Measurements from ENCODE around the gene WDR45B.
A peak's percentile ranks its signal among the peaks of the same experiment; 100 is the strongest.

WDR45B gene

DNA sequence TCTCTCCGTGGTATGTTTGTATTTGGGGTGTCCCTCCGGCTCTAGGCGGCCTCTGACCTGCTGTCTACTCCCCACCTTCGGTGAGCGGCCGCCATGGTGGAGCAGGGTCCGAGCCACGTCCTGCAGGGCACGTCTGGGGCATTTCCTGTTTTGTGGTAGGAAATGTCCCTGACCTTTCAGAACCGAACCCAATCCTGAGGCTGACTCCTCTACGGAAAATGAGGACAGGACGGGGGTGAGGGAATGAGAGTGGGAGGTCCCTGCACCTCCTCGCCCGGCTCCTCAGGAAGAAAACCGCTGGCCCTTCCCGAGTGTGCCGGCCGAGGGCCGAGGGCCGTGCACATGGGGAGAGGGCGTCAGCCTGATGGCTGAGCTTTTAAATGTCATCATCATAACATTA lies 45.8 kb downstream of the WDR45B start:
- Histone ChIP-seq H3K36me3 (replicated peaks) (peaks cover 33% of the 10 kb centered on the region), H3K27me3 (replicated peaks) (no peaks in the 10 kb centered on the region), H3K4me3 (ENCODE audit: low read depth, low read length) (no peak overlapping the region), H3K27ac (peak overlapping the region; percentile 70)
- TF ChIP-seq CTCF (IDR thresholded peaks at IDR 0.05; ENCODE audit: low read depth, low read length, missing control alignments) = no peak
- in situ Hi-C loops (cut with HindIII; ENCODE audit: low pct_ligation_motif_present, low sequenced_read_pairs) = no loop called here
- no peak for DNase-seq

- Histone ChIP-seq H3K27ac (no peak overlapping the region), H3K36me3 (replicated peaks) (peaks cover 40% of the 10 kb centered on the region), H3K27me3 (replicated peaks) (no peaks in the 10 kb centered on the region), H3K4me3 (ENCODE audit: low read depth, low read length) (no peak overlapping the region)
- TF ChIP-seq CTCF (IDR thresholded peaks at IDR 0.05; ENCODE audit: low read depth, low read length, missing control alignments) = no peak
- DNase-seq = no peak
- in situ Hi-C loops (cut with HindIII; ENCODE audit: low pct_ligation_motif_present, low sequenced_read_pairs) = no loop called here
Observed at GRCh38 chr17:82601447-82602000, 46.7 kb downstream of the WDR45B start.

DNA sequence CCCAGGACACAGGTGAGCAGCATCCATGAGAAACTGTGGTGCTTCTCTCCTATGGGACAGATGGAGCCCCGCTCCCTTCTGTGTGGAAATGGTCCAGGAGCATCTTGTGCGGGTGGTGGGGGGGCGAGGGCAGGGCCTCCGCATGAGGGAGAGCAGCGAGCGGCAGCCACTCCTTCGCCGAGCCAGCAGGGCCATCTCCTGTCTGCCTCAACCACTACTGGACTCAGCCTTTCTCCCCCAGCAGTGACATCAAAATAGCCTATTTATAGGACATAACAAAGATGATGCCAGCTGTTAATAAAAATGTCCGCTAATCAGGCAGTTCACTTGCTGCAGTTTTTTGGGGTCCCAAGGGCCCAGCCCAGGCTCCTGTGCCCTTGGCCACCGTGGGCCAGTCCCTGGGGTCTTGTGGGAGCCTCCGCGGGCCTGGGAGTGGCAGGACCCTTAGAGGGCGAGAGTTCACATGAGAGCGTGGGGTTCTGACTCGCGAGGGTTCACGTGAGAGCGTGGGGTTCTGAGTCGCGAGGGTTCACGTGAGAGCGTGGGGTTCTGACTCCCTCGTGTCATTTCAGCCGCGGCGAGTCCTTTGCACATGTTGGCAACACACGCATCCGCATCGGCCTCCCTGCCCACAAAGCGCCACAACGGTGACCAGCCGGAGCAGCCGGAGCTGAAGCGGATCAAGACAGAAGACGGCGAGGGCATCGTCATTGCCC lies 47.4 kb downstream of the WDR45B start:
- Histone ChIP-seq H3K4me3 (ENCODE audit: low read depth, low read length) (no peak overlapping the region), H3K27me3 (replicated peaks) (no peaks in the 10 kb centered on the region), H3K36me3 (replicated peaks) (peaks cover 39% of the 10 kb centered on the region), H3K27ac (no peak overlapping the region)
- DNase-seq = no peak
- in situ Hi-C loops (cut with HindIII; ENCODE audit: low pct_ligation_motif_present, low sequenced_read_pairs) = no loop called here
- no peak for TF ChIP-seq CTCF (IDR thresholded peaks at IDR 0.05; ENCODE audit: low read depth, low read length, missing control alignments)

DNA sequence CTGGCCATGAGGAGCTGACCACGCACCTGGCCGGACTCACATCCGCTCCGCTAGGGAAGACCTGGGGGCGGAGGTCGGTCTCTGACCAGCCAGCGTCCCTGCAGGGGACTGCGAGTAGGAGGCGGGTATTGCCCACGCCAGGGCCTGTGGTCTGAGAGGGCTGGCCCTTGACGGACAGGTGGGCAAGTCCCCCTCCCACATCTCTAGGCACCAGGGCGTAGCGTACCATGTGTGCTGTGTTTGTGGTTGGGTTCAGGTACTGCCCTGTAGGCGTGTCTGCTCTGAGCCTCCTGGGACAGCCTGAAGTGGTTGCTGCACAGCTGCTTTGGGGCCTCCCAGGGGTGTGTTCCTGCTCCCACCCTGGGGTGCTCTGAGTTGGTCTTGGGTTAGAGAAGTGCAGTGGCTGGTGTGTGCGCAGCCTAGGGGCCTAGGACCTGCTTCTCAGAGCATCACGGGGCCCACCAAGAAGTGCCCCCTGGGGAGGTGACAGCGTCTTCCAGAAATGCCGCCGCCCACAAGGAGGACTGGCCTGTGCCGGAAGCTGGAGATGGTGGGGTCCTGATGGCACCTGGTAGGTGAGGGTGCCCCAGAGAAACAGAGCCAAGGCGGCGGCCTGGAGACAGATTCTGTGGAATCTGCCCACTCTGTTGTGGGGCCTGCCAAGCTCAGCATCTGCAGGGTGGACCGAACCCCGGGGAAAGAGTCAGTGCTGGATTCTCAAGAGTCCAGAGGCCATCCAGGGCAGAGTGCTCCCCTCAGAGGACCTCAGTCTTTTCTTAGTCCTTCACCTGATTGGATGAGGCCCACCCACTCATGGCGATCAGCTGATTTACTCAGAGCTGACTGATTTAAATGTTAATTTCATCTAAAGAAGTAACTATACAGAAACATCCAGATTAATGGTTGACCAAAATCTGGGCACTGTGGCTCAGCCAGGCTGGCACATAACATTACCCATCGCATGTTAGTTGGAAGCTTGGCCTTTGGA lies 48.3 kb downstream of the WDR45B start:
- no peak for TF ChIP-seq CTCF (IDR thresholded peaks at IDR 0.05; ENCODE audit: low read depth, low read length, missing control alignments)
- no peak for DNase-seq
- Histone ChIP-seq H3K27me3 (replicated peaks) (no peaks in the 10 kb centered on the region), H3K27ac (no peak overlapping the region), H3K36me3 (replicated peaks) (peaks cover 38% of the 10 kb centered on the region), H3K4me3 (ENCODE audit: low read depth, low read length) (no peak overlapping the region)
- in situ Hi-C loops (cut with HindIII; ENCODE audit: low pct_ligation_motif_present, low sequenced_read_pairs) = no loop called here

DNA sequence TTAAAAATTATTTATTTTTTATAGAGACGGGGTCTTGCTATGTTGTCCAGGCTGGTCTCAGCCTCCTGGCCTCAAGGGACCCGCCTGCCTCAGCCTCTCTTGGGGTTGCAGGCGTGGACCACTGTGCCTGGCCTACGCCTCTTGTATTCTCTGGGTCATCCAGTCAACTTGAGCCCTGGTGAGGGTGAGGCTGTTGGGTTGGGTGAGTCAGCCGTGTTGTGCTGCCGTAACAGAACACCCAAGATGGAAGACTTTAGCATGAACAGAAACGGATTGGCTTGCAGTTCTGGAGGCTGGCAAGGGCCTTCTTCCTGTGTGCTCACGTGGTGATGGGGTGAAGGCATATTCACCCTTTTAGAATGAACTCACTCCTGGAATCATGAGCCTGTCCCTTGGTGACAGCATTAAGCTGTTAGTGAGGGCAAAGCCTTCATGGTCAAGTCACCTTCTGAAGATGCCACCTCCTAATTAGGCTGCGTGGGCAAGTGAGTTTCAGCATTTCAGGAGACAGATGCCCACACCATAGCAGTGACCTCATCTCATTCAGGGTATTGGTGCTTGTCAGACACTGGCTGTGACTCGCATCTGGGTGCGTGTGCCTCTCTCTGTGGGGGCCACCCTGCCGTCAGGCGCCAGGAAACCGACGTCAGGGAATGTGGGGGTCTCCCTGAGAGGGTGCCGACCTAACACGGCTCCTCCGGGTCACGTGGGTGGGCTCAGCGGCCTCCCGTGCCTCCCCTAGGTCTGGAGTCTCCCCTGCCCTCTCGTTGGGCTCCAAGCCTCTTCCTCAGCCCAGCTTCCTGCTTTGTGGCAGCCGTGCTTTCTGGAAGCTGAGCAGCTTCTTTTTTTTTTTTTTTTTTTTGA lies 49.8 kb downstream of the WDR45B start:
- in situ Hi-C loops (cut with HindIII; ENCODE audit: low pct_ligation_motif_present, low sequenced_read_pairs) = no loop called here

More for the DNA sequence above, 49.8 kb downstream of the WDR45B start:
- DNase-seq = peak; percentile 72
- no peak overlapping the region for H3K4me3 ChIP-seq (ENCODE audit: low read depth, low read length)
- no peaks in the 10 kb centered on the region for H3K27me3 ChIP-seq (replicated peaks)
- no peak for TF ChIP-seq CTCF (IDR thresholded peaks at IDR 0.05; ENCODE audit: low read depth, low read length, missing control alignments)
- H3K27ac ChIP-seq = peak overlapping the region; percentile 52
- peaks cover 36% of the 10 kb centered on the region for H3K36me3 ChIP-seq (replicated peaks)
